GM23338 (cell line): ENCODE data around the gene TMEM52. TPM values are rescaled to one million over a fixed set of nuclear protein-coding genes. Genes with fewer than 3 reads are reported as not detected.

ENCODE experiments used
- ATAC-seq: fragments of 200-7000 bp; cut with Tn5 transposase; 3 replicates; pipeline ENCODE4 v1.9.1; 2020
- DNase-seq: peaks from one replicate; pipeline ENCODE4 v3.0.0-alpha.2; 2015; ENCODE audit warnings: low spot score
- H2AFZ ChIP-seq: fragments of 200-600 bp; sonication (generic); 2 replicates; pipeline ENCODE4 v1.8.0; 2016; ENCODE audit warnings: antibody characterized with exemption, mild to moderate bottlenecking, moderate library complexity
- H3F3A ChIP-seq: fragments of 200-600 bp; sonication (generic); replicated peaks from 2 replicates; pipeline ENCODE4 v1.8.0; 2017; ENCODE audit warnings: antibody characterized with exemption, mixed run types, low read depth
- H3K27ac ChIP-seq: fragments of 200-600 bp; sonication (generic); 2 replicates; pipeline ENCODE4 v1.6.1; 2016; ENCODE audit warnings: low read depth
- H3K27me3 ChIP-seq: fragments of 200-600 bp; sonication (generic); 2 replicates; pipeline ENCODE4 v1.8.0; 2016; ENCODE audit warnings: mild to moderate bottlenecking, mixed run types, moderate library complexity; ENCODE audit not compliant: insufficient read depth
- H3K36me3 ChIP-seq: fragments of 200-600 bp; sonication (generic); 2 replicates; pipeline ENCODE4 v1.8.0; 2016; ENCODE audit warnings: mild to moderate bottlenecking; ENCODE audit not compliant: insufficient read depth
- H3K4me1 ChIP-seq: fragments of 200-600 bp; sonication (generic); 2 replicates; pipeline ENCODE4 v1.8.0; 2016; ENCODE audit warnings: mild to moderate bottlenecking, moderate library complexity; ENCODE audit not compliant: insufficient read depth
- H3K4me2 ChIP-seq: fragments of 200-600 bp; sonication (generic); 2 replicates; pipeline ENCODE4 v1.7.1; 2017; ENCODE audit warnings: mixed run types
- H3K4me3 ChIP-seq: fragments of 200-600 bp; sonication (generic); 2 replicates; pipeline ENCODE4 v1.6.1; 2016; ENCODE audit warnings: mixed run types
- H3K79me2 ChIP-seq: fragments of 200-600 bp; sonication (generic); replicated peaks from 2 replicates; pipeline ENCODE4 v1.8.0; 2017; ENCODE audit warnings: mild to moderate bottlenecking; ENCODE audit not compliant: insufficient read depth
- H3K9me2 ChIP-seq: fragments of 200-600 bp; sonication (generic); 2 replicates; pipeline ENCODE4 v1.8.0; 2017; ENCODE audit not compliant: insufficient read depth
- H4K20me1 ChIP-seq: fragments of 200-600 bp; sonication (generic); replicated peaks from 2 replicates; pipeline ENCODE4 v1.8.0; 2017; ENCODE audit warnings: mild to moderate bottlenecking; ENCODE audit not compliant: insufficient read depth
- H3K27ac Mint-ChIP-seq: 2 replicates; pipeline ENCODE4 v1.8.0; 2020; ENCODE audit warnings: inconsistent platforms, mild to moderate bottlenecking, moderate library complexity, mixed read lengths
- H3K27me3 Mint-ChIP-seq: 3 replicates; pipeline ENCODE4 v1.8.0; 2022; ENCODE audit warnings: low read depth, mild to moderate bottlenecking, moderate library complexity, mixed read lengths, inconsistent platforms; ENCODE audit not compliant: insufficient read depth, poor library complexity
- H3K36me3 Mint-ChIP-seq: 3 replicates; pipeline ENCODE4 v1.8.0; 2021; ENCODE audit warnings: low read depth, mild to moderate bottlenecking, inconsistent platforms, moderate library complexity, mixed read lengths
- H3K4me1 Mint-ChIP-seq: 3 replicates; pipeline ENCODE4 v1.8.0; 2020; ENCODE audit warnings: mild to moderate bottlenecking, inconsistent platforms, mixed read lengths
- H3K4me3 Mint-ChIP-seq: 3 replicates; pipeline ENCODE4 v1.8.0; 2021; ENCODE audit warnings: moderate library complexity, mild to moderate bottlenecking, inconsistent platforms, mixed read lengths
- H3K9me3 Mint-ChIP-seq: 3 replicates; pipeline ENCODE4 v1.8.0; 2020; ENCODE audit warnings: moderate library complexity, mild to moderate bottlenecking, inconsistent platforms, mixed read lengths
- CREB1 ChIP-seq: fragments of 250-450 bp; sonication (Bioruptor Pico); IDR thresholded peaks from 2 replicates; pipeline ENCODE4 v1.5.0; 2020; ENCODE audit warnings: low read depth, mild to moderate bottlenecking, moderate library complexity
- CTCF ChIP-seq, 2 experiments: fragments of 200-600 bp in 1 of 2; sonication (generic) in 1 of 2; conservative IDR thresholded peaks; 2 replicates each; pipeline versions ENCODE4 v1.5.1 to v1.6.1; 2016 to 2017; ENCODE audit warnings: antibody characterized with exemption in 2 of 2, low read depth in 2 of 2, mild to moderate bottlenecking in 2 of 2, moderate library complexity in 1 of 2
- ETS1 ChIP-seq: IDR thresholded peaks from 2 replicates; pipeline ENCODE4 v1.6.1; 2016; ENCODE audit warnings: antibody characterized with exemption
- EZH2 ChIP-seq: fragments of 200-600 bp; sonication (generic); IDR thresholded peaks from one replicate; pipeline ENCODE4 v1.8.0; 2017; ENCODE audit warnings: antibody characterized with exemption, mild to moderate bottlenecking, low read depth; ENCODE audit not compliant: unreplicated experiment
- EZH2phosphoT487 ChIP-seq: fragments of 200-600 bp; sonication (generic); IDR thresholded peaks from one replicate; pipeline ENCODE4 v1.8.1; 2018; ENCODE audit warnings: antibody characterized with exemption; ENCODE audit not compliant: unreplicated experiment
- JUNB ChIP-seq: IDR thresholded peaks from one replicate; pipeline ENCODE4 v1.6.1; 2016; ENCODE audit warnings: antibody characterized with exemption; ENCODE audit not compliant: unreplicated experiment
- NANOG ChIP-seq: IDR thresholded peaks from 2 replicates; pipeline ENCODE4 v1.6.1; 2016; ENCODE audit warnings: antibody characterized with exemption, borderline replicate concordance
- POLR2AphosphoS5 ChIP-seq: IDR thresholded peaks from 2 replicates; pipeline ENCODE4 v1.6.1; 2016; ENCODE audit warnings: antibody characterized with exemption, low read depth
- REST ChIP-seq: IDR thresholded peaks from one replicate; pipeline ENCODE4 v1.6.1; 2018; ENCODE audit warnings: antibody characterized with exemption; ENCODE audit not compliant: unreplicated experiment
- STAT1 ChIP-seq: IDR thresholded peaks from one replicate; pipeline ENCODE4 v1.6.1; 2016; ENCODE audit warnings: antibody characterized with exemption; ENCODE audit not compliant: unreplicated experiment
- ZNF114 ChIP-seq: fragments of 250-450 bp; sonication (Bioruptor Pico); IDR thresholded peaks from 2 replicates; pipeline ENCODE4 v1.5.0; 2020; ENCODE audit warnings: mild to moderate bottlenecking, moderate library complexity
- ZNF331 ChIP-seq: fragments of 250-450 bp; sonication (Bioruptor Pico); IDR thresholded peaks from 2 replicates; pipeline ENCODE4 v1.5.0; 2020; ENCODE audit warnings: low read depth, mild to moderate bottlenecking, moderate library complexity
- ZNF462 ChIP-seq: fragments of 250-450 bp; sonication (Bioruptor Pico); IDR thresholded peaks from 2 replicates; pipeline ENCODE4 v1.5.0; 2020; ENCODE audit warnings: mild to moderate bottlenecking, moderate library complexity
- polyA plus RNA-seq: library from polyadenylated mRNA; unstranded; fragments of >200 nt; fragmentation: Nextera tagmentation; extraction: Ambion mirVana; gene quantifications from 2 replicates; pipeline ENCODE4 v1.2.1, GENCODE V29; 2016
- total RNA-seq: library from RNA; depleted of rRNA; stranded (reverse); fragments of >200 nt; shearing (Covaris generic); gene quantifications from 2 replicates; pipeline ENCODE4 v1.2.3, GENCODE V29; 2014

Gene TMEM52
- total and polyA plus RNA-seq, 2 experiments from 2014 or later = 19.5 to 25.0 TPM

- Histone ChIP-seq H3F3A (peaks cover 9% of the 10 kb centered on the region), H3K27me3 (no peaks in the 10 kb centered on the region), H3K27ac (no peak overlapping the region), H3K36me3 (no peaks in the 10 kb centered on the region), H3K4me1 (no peaks in the 10 kb centered on the region), H4K20me1 (no peaks in the 10 kb centered on the region), H3K4me2 (no peak overlapping the region), H2AFZ (no peak overlapping the region), H3K4me3 (no peak overlapping the region), H3K9me2 (no peaks in the 10 kb centered on the region), H3K79me2 (no peaks in the 10 kb centered on the region)
- Mint-ChIP-seq H3K36me3 (no peaks in the 10 kb centered on the region; the same call in 2 of the 3 replicates), H3K4me3 (no peak overlapping the region), H3K27ac (no peak overlapping the region), H3K9me3 (no peaks in the 10 kb centered on the region), H3K27me3 (peaks cover 10% of the 10 kb centered on the region), H3K4me1 (peaks cover 13% of the 10 kb centered on the region)
- ATAC-seq (no peak), DNase-seq (no peak)
- TF ChIP-seq REST (no peak), EZH2phosphoT487 (no peak), CREB1 (CRISPR knock-in tag) (no peak), EZH2 (no peak), STAT1 (no peak), ZNF462 (no peak), POLR2AphosphoS5 (no peak), ZNF114 (CRISPR knock-in tag) (no peak), NANOG (no peak), CTCF (conservative IDR thresholded peaks at IDR 0.05; ENCODE audit: low read depth in 2 of 2) (no peak), ETS1 (no peak), JUNB (no peak), ZNF331 (CRISPR knock-in tag) (no peak)
Observed at GRCh38 chr1:1901641-1902294, 17.3 kb downstream of the TMEM52 start.
